Measurements from ENCODE around the gene GPS1. TPM values are rescaled to one million over a fixed set of nuclear protein-coding genes. Genes with fewer than 3 reads are reported as not detected.

GPS1 gene
- total RNA-seq, 1 donor from 2014 or later, result 84.2 TPM

DNA sequence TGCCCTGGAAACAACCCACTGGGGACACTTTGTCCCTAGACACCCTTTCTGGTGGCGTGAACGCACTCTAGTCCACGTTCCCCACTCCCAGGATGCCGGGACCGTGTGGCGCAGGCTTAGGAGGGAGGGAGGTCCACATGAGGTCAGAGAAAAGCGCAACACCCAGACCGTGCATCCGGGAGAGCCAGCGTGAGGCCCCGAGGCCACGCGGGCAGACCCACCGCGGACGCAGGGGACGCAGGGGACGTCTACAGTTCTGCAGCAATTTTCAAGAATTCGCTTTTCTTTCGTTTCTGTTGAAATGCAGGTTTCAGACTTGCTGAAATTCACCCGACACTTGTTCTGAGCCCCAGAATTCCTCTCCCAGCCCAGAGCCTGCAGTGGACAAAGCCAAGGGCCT lies 4.8 kb upstream of the GPS1 start:
- DNase-seq, result no peak

DNA sequence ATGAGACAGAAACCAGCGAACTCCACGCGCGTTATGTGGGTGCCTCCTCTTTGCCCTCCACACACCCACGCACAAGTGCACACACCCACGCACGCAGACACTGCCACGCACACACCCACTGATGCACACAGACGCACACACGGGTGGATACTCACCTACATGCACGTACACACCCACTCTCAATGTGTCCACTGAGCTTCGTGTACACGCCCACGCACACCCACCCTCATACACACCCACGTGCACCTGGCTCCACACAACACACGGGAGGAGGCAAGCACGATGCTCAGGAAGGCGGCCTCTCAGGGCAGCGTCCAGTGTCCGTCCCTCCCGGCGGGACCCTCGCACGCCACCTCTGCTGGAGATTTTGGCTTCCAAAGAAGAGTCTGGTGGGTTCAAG lies 4.3 kb upstream of the GPS1 start:
- DNase-seq, result no peak

DNA sequence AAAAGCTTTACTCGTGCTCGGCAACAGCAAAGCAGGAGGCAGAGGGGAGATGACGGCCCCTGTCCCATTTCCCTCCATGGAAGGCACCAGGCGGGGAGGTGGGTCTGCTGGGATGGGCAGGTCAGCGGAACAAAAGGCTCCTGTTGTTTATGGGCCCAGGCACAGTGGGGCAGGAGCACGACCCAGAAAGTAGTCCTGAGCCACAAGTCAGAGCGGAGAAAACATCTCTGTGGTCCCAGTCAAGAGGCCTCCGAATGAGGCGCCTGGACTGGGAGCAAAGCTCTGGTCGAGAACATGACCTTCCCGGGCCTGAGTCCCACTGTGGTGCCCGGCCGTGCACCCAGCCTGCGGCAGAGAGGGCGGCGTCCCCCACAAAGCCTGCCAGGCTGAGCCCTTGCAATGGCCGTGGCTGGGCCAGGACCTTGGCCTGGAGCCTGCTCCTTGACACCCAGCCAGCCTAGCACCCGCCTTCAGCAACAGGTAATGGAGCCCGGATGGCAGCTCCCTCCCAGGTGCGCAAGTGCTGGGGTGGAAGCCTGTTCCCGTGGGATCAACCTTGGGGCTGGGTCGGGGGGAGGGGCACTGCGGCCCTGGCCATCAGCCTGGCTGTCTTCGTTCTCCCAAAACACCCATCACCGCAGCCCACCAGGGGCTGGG lies 3.7 kb upstream of the GPS1 start:
- no peak for DNase-seq

- no peak for DNase-seq
Observed at GRCh38 chr17:82048571-82048971, 3.1 kb upstream of the GPS1 start.

- DNase-seq, result no peak
Observed at GRCh38 chr17:82049106-82049505, 2.6 kb upstream of the GPS1 start.

- no peak for DNase-seq
Observed at GRCh38 chr17:82049521-82049971, 2.2 kb upstream of the GPS1 start.

- no peak for DNase-seq
Observed at GRCh38 chr17:82050152-82050760, 1.4 kb upstream of the GPS1 start.

DNA sequence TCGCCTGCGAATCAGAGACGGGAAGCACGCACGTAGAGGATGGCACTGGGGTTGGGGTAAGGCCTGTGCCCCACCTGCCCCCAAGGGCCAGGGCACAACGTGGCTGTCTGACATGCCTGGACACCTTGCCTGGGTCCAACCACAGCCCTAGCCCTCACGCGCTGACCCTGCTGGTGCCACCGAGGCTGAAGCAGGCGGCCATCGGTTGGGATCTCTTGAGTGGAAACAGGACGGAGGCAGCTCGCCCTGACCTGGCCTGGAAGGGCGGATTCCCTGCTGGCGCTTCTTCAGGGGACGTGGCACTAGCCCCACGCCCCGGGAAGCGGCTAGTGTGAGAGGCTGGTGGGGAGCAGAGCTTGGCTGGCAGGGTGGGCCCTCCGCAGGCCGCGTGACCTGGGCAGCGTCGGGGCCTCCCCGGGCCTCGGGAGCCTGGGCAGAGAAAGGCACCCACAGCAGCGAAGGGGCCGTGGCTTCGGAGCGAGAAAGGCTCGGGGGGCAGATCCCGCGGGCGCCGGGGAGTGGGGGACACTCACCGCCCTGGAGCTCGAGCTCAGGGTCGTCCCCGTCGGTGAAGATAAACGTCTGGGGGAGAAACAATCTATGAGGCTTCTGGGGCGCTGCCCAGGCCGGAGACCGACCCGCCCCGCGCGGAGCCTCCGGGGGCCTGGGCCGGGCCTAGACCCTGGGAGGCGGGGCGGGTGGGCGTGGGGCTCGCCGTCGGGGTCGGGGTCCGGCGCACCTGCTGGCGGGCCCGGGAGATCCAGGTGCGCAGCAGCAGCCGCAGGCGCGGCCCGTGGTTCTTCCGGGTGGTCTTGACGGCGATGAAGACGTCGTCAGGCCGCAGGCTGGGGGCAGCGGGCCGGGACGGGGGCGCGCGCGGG lies 697 bp upstream of the GPS1 start:
- DNase-seq, result no peak

GRCh38 chr17:82052638-82053059 lies 951 bp downstream of the GPS1 start:
- DNase-seq, result peak; percentile 18

GRCh38 chr17:82053130-82053529 lies 1.4 kb downstream of the GPS1 start:
- no peak for DNase-seq

GRCh38 chr17:82053556-82054263 lies 2.0 kb downstream of the GPS1 start:
- no peak for DNase-seq

DNA sequence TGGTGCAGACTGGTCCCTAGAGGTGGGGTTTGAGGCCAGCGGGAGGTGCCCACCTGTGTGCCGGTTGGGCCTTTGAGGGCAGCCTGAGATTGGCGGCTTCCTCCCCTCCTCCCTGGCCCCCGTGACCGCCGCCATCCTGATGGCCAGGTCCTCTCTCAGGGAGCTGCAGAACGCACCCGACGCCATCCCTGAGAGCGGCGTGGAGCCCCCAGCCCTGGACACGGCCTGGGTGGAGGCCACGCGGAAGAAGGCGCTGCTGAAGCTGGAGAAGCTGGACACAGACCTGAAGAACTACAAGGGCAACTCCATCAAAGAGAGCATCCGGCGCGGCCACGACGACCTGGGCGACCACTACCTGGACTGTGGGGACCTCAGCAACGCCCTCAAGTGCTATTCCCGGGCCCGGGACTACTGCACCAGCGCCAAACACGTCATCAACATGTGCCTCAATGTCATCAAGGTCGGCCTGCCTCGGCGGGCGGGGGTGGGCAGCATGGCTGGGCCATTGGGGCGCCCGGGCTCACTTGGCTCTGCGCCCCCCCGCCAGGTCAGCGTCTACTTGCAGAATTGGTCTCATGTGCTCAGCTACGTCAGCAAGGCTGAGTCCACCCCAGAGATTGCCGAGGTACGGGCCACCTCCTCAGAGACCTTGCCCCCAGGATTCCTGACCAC lies 2.8 kb downstream of the GPS1 start:
- DNase-seq, result no peak

DNA sequence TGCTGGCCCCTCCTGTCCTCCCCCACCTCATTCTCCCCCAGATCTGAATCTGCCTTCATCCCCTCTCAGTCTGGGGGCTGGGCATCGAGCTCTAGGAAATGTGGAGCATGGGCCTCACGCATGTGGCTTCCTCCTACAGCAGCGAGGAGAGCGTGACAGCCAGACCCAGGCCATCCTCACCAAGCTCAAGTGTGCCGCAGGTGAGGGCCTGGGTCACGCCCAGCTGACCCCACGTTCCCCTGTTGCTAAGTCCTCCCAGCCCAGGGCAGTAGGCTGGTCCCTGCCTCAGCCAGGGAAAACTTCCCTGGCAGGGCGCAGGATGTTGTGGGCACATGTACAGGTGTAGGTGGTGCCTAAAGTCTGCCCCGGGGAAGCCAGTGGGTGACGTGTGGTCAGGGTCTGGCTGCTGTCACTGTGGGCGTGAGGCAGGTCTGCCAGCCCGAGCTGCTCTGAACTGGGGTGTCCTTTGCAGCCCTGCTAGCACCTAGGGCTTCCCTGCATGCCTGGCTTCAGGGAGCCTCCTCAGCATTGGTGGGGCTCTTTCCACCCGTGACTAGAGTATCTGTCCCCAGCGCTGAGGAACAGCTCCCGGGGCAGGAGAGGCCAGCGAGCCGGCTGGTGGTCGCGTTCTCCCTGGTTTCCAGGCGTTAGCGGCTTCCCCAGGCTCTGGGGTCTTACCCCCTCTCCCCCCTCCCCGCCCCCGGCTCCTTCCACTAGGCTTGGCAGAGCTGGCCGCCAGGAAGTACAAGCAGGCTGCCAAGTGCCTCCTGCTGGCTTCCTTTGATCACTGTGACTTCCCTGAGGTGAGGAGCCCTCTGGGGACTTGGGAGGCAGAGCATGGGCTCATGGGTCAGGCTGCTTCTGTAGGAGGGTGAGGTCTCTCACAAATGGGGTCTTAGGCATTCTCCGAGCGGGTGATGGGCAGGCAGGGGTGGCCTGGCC lies 3.6 kb downstream of the GPS1 start:
- no peak for DNase-seq

GRCh38 chr17:82055965-82056728 lies 4.4 kb downstream of the GPS1 start:
- no peak for DNase-seq

DNA sequence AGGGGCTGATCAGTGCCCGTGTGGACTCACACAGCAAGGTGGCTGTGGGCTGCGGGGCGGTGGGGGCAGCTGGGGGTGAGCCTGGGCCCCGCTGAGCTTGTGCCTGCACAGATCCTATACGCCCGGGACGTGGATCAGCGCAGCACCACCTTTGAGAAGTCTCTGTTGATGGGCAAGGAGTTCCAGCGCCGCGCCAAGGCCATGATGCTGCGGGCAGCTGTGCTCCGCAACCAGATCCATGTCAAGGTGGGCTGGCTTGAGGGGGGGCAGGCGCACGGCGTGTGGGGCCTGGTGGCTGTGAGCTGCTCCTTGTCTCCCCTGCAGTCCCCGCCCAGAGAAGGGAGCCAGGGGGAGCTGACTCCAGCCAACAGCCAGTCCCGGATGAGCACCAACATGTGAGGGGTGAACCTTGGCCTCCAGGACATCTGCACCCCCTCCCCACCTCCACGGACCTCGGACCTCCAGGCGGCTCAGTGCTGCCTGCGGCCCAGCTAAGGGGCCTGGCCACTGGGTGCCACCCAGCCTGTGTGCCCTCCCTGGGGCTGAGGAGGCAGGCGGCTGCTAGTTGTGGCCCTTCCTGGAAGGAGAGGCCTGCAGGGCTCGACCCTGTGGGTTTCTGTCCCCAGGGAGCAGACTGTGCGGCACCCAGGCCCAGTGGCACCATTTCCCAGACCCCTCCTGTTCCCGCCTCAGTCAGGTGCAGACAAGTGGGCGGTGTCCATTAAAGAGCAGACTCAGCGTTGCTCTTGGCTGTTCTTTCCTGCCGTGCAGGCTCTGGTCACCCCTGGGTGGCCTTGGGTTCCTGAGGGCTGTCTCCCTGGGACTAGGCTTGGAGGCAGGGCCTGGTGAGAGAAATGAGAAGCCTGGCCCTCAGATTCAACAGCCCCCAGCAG lies 5.3 kb downstream of the GPS1 start:
- DNase-seq, result no peak

- DNase-seq, result no peak
Observed at GRCh38 chr17:82058230-82058854, 6.6 kb downstream of the GPS1 start.

- no peak for DNase-seq
Observed at GRCh38 chr17:82058855-82059249, 7.2 kb downstream of the GPS1 start.

DNA sequence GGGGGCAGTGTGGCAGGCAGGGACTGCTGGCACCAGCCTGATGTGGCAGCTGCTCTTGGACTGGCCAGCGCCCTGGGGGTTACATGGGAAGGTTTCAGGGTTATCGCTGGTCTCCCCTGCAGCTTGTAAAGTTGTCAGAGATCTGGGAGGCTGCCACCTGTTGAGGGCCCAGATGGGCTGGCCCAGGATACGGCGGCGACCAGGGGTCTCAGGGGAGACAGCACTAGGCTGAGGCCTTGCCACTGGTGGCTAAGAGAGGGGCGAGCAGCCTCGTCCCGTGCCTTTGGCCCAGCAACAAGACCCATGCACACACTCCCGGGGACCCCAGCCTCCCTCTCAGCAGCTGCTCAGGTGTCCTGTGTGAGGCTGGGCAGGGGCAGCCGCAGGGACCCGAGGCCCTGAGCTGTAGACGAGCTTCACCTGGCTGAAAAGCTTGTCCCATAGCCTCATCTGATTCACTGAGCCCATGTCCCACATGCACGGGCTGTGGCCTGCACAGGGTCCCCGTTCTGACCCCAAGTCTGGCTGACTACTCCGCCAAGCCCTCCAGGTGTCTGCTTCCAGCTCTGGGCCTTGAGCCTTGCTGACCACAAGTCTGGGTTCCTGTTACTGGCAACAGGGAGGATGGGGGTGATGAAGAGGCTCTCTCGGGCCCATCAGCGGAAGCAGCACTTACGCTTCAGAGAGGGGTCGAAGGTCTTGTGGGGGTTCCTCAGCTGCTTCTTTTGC lies 7.7 kb downstream of the GPS1 start:
- no peak for DNase-seq

All from dermis blood vessel endothelial cell (primary cell).